Body of pancreas (tissue), 4 donors: Measurements from ENCODE around the gene PDE6D.
A peak's percentile ranks its signal among the peaks of the same experiment; 100 is the strongest.

Experiments used
- POLR2A ChIP-seq, 3 donors: fragments of 450-650 bp; IDR thresholded peaks; one replicate each; pipeline ENCODE4 v1.6.1; 2016; ENCODE audit warnings: antibody characterized with exemption in 3 of 3, mild to moderate bottlenecking in 2 of 3
- TF ChIP-seq, protein P1 (sequence below), 7 experiments: fragments of 450-650 bp in 4 of 7; fragments of 200-600 bp in 3 of 7; sonication (generic) in 3 of 7; IDR thresholded peaks; one replicate each; pipeline ENCODE4 v1.5.1; 2016 to 2019; ENCODE audit warnings: antibody characterized with exemption in 7 of 7

DNA sequence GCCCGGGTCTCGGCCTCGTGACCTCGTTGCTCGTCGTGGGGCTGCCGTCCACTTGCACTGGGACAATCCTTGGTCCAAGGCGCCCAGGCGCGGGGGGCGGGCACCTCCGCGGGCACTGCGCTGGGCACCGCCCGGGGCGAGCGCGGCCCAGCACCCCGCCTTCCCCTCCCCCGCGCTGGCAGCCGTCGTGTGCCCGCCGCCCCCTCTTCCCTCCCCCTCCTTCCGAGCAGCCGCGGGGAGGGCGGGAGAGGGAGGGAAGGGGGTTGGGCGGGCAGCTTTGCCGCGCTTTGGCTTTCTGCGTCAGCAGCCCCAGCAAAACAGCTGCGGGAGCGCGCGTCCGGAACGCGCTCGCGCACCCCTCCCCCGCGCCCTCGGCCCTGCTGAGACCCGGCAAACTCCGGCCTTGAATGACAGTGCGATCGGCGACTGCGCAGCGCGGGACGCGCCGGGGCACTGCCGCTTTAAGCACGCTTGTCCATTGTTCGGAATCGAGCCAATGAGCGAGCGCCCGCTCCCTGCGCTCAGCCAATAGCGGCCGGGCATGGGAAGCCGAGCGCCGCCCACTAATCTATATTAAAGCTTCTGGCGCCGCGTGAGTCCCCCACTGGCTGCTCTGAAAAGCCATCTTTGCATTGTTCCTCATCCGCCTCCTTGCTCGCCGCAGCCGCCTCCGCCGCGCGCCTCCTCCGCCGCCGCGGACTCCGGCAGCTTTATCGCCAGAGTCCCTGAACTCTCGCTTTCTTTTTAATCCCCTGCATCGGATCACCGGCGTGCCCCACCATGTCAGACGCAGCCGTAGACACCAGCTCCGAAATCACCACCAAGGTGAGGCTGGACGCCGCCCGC is 72.9 kb downstream of the PDE6D start, which contains the start of gene PTMA:
- TF ChIP-seq, protein P1, sequence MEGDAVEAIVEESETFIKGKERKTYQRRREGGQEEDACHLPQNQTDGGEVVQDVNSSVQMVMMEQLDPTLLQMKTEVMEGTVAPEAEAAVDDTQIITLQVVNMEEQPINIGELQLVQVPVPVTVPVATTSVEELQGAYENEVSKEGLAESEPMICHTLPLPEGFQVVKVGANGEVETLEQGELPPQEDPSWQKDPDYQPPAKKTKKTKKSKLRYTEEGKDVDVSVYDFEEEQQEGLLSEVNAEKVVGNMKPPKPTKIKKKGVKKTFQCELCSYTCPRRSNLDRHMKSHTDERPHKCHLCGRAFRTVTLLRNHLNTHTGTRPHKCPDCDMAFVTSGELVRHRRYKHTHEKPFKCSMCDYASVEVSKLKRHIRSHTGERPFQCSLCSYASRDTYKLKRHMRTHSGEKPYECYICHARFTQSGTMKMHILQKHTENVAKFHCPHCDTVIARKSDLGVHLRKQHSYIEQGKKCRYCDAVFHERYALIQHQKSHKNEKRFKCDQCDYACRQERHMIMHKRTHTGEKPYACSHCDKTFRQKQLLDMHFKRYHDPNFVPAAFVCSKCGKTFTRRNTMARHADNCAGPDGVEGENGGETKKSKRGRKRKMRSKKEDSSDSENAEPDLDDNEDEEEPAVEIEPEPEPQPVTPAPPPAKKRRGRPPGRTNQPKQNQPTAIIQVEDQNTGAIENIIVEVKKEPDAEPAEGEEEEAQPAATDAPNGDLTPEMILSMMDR (IDR thresholded peaks at IDR 0.05), result peak in 4 of 7 experiments; percentile 1 to 29 (median 20)
- TF ChIP-seq POLR2A (IDR thresholded peaks at IDR 0.05), result peak; percentile 96 to 99 (median 99)
